ENCODE data around the gene S100A10.

Gene S100A10

DNA sequence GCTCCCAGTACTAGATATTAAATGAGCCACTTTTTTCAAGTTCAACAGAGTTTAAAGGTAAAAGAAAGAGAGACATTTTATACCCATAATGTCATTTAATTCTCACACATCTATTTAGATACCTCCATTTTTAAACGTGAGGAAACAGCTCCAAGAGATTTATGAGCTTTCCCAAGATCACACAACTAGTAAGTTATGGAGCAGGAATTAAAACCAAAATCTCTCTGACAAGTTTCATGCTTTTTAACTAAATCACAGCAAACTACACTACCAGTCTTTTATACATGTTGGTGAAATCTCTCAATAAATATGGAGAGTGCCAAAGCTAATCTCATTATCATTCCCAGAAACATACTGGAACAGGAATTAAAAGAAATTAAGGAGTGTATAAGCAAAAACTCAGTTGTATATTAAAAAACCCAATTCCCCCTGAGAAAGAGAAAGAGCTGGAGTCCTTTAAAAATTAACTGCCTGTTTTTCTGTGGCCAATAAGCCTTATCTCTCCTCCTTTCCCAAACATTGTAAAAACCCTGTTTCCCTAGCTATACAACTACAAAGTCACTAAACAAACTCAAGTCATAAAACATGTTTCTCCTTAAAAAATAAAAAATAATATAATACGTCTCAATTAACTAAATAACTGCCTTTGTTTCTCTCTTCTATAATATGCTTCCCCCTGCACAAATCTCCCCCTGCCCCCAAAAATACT, 57.6 kb downstream of the S100A10 start:
- no peak for DNase-seq (ENCODE audit: low read depth in 3 of 3)

DNA sequence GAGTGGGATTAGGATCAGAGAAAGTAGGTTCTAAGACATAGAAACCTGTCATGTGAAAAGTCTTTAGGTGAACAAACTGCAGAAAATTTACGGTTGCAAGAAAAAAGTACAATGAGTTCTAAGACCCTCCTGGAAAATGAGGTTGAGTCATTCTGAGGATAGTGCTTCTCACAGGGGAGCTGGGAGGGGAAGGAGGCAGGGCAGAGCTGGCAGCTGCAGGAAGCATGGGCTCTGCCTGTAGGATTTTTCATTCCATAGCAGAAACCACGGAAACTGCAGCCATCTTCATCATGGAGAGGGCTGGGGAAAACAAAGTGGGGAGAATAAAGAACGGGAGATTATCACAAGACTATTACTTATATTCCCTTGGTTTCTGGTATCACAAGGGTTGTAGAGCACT, 58.5 kb downstream of the S100A10 start:
- no peak for DNase-seq (ENCODE audit: low read depth in 3 of 3)

DNA sequence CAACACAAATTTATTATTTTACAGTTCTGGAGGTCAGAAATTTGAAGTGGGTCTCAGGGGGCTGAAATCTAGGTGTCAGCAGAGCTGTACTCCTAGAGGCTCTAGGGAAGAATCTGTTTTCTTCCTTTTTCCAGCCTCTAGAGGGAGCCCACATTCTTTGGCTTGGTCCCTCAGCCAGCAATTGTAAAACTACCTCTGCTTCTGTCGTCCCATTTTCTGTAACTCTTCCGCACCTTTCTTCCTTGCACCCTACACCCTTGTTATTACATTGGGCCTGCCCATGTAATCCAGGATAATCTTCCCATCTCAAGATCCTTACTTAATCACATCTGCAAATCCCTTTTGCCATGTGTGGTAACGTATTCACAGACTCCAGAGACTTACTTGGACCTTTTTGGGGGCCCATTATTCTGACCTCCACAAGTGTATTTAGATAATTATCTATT, 59.6 kb downstream of the S100A10 start:
- DNase-seq (ENCODE audit: low read depth in 3 of 3), result peak in 1 of 3 experiments; percentile 17
